Measurements from ENCODE around the gene RND2. TPM values are rescaled to one million over a fixed set of nuclear protein-coding genes. Genes with fewer than 3 reads are reported as not detected.

The RND2 gene
- total and polyA plus RNA-seq, 2 of the 13 experiments (the other 11 are each of a cell fraction or from before 2014, with no cell fraction given) = 0.05 to 0.11 TPM

- TF ChIP-seq NFKB2 (CRISPR knock-in tag; IDR thresholded peaks at IDR 0.05; ENCODE audit: borderline replicate concordance) = peak; percentile 46; the same call in 1 of the 2 replicates
- no peak; the same call in 1 of the 2 replicates for TF ChIP-seq ZNF607 (CRISPR knock-in tag; IDR thresholded peaks at IDR 0.05; ENCODE audit: borderline replicate concordance)
- no peak for TF ChIP-seq RORA (CRISPR knock-in tag; IDR thresholded peaks at IDR 0.05)
- no peak for TF ChIP-seq RBM22 (optimal IDR thresholded peaks at IDR 0.05; ENCODE audit: low read length)
- TF ChIP-seq TEAD2 (CRISPR knock-in tag; IDR thresholded peaks at IDR 0.05) = no peak
- TF ChIP-seq ZNF670 (CRISPR knock-in tag; IDR thresholded peaks at IDR 0.05; ENCODE audit: borderline replicate concordance) = peak; percentile 57; the same call in 1 of the 2 replicates
- no peak for TF ChIP-seq JARID2 (CRISPR knock-in tag; IDR thresholded peaks at IDR 0.05; ENCODE audit: insufficient replicate concordance)
- TF ChIP-seq ZNF326 (CRISPR knock-in tag; IDR thresholded peaks at IDR 0.05; ENCODE audit: borderline replicate concordance) = no peak
- TF ChIP-seq NR3C1 (CRISPR knock-in tag; IDR thresholded peaks at IDR 0.05) = no peak
- TF ChIP-seq PHF20 (CRISPR knock-in tag; IDR thresholded peaks at IDR 0.05) = no peak
- TF ChIP-seq ATM (IDR thresholded peaks at IDR 0.05; ENCODE audit: borderline replicate concordance) = no peak
- TF ChIP-seq ZFP36L1 (CRISPR knock-in tag; IDR thresholded peaks at IDR 0.05) = no peak; the same call in none of the 2 replicates
- no peak for TF ChIP-seq TCF12 (IDR thresholded peaks at IDR 0.05)
- no peak for TF ChIP-seq TCF12 (CRISPR knock-in tag; IDR thresholded peaks at IDR 0.05)
- TF ChIP-seq ZNF776 (CRISPR knock-in tag; IDR thresholded peaks at IDR 0.05) = no peak
- TF ChIP-seq ZNF713 (CRISPR knock-in tag; IDR thresholded peaks at IDR 0.05) = no peak
- no peak for TF ChIP-seq MAF1 (CRISPR knock-in tag; IDR thresholded peaks at IDR 0.05; ENCODE audit: borderline replicate concordance)
- TF ChIP-seq CHD2 (IDR thresholded peaks at IDR 0.05; ENCODE audit: low read depth, low read length) = no peak
- no peak for TF ChIP-seq TOPORS (CRISPR knock-in tag; IDR thresholded peaks at IDR 0.05)
- TF ChIP-seq ONECUT2 (CRISPR knock-in tag; IDR thresholded peaks at IDR 0.05) = no peak
- no peak for TF ChIP-seq DBP (CRISPR knock-in tag; IDR thresholded peaks at IDR 0.05; ENCODE audit: not compliant biosample characterization)
- TF ChIP-seq GTF3A (CRISPR knock-in tag; conservative IDR thresholded peaks at IDR 0.05) = no peak
- TF ChIP-seq TAF15 (IDR thresholded peaks at IDR 0.05; ENCODE audit: low read depth, low read length, poor library complexity, severe bottlenecking) = no peak
- no peak for TF ChIP-seq SRY (CRISPR knock-in tag; IDR thresholded peaks at IDR 0.05)
- TF ChIP-seq ZNF792 (CRISPR knock-in tag; IDR thresholded peaks at IDR 0.05) = 0 out of 2 replicates have a peak, but pooled peaks have one; percentile 73
- no peak for TF ChIP-seq FOXO4 (CRISPR knock-in tag; conservative IDR thresholded peaks at IDR 0.05)
These were observed 18.1 kb upstream of the RND2 start, which contains the start of gene IFI35 (continued) for GRCh38 chr17:43006639-43007551.

Data from HepG2 (cell line).